Measurements from ENCODE around the gene SEZ6L2. TPM values are rescaled to one million over a fixed set of nuclear protein-coding genes. Genes with fewer than 3 reads are reported as not detected.
"Not testable (repeated sequence)": the region's sequence is repeated elsewhere in the genome, so short reads cannot be mapped to it uniquely, and the experiment has no call there.

The SEZ6L2 gene
- total RNA-seq, 1 donor from 2014 or later = 0.21 TPM

GRCh38 chr16:29873319-29873718 lies 26.0 kb downstream of the SEZ6L2 start:
- DNase-seq (ENCODE audit: low spot score in 2 of 2) = no peak
- H3K4me1 ChIP-seq = peaks cover 0 to 4% of the 10 kb centered on the region in 2 donors
- no peak for TF ChIP-seq CTCF (IDR thresholded peaks at IDR 0.05)
- H3K27ac ChIP-seq = no peak overlapping the region
- H3K27me3 ChIP-seq = peaks cover 18% of the 10 kb centered on the region
- intact Hi-C loops (cut with DNase I) = no loop called here
- H3K9me3 ChIP-seq = no peaks in the 10 kb centered on the region
- H3K4me3 ChIP-seq = no peak overlapping the region
- H3K36me3 ChIP-seq = no peaks in the 10 kb centered on the region

- Histone ChIP-seq H3K27me3 (peaks cover 10% of the 10 kb centered on the region), H3K36me3 (no peaks in the 10 kb centered on the region), H3K9me3 (no peaks in the 10 kb centered on the region), H3K4me3 (no peak overlapping the region), H3K4me1 (peaks cover 0 to 1% of the 10 kb centered on the region in 2 donors), H3K27ac (no peak overlapping the region)
- no peak for DNase-seq (ENCODE audit: low spot score in 2 of 2)
- no peak for TF ChIP-seq CTCF (IDR thresholded peaks at IDR 0.05)
- intact Hi-C loops (cut with DNase I) = no loop called here
Measured at GRCh38 chr16:29871822-29872546, 27.4 kb downstream of the SEZ6L2 start.

GRCh38 chr16:29869067-29869466 lies 30.3 kb downstream of the SEZ6L2 start:
- H3K27me3 ChIP-seq; H3K36me3 ChIP-seq; H3K4me1 ChIP-seq; H3K27ac ChIP-seq; H3K9me3 ChIP-seq; DNase-seq (ENCODE audit: low spot score in 2 of 2); H3K4me3 ChIP-seq; intact Hi-C loops (cut with DNase I): not testable (repeated sequence)

- no peak for TF ChIP-seq CTCF (IDR thresholded peaks at IDR 0.05)
- Histone ChIP-seq H3K36me3 (no peaks in the 10 kb centered on the region), H3K4me1 (no peaks in the 10 kb centered on the region), H3K9me3 (no peaks in the 10 kb centered on the region), H3K4me3 (no peak overlapping the region), H3K27ac (no peak overlapping the region), H3K27me3 (no peaks in the 10 kb centered on the region)
- no peak for DNase-seq (ENCODE audit: low spot score in 2 of 2)
- intact Hi-C loops (cut with DNase I) = no loop called here
Measured at GRCh38 chr16:29868396-29869009, 30.8 kb downstream of the SEZ6L2 start.

GRCh38 chr16:29864205-29864604 lies 35.1 kb downstream of the SEZ6L2 start:
- Histone ChIP-seq H3K27me3 (no peaks in the 10 kb centered on the region), H3K4me3 (no peak overlapping the region), H3K36me3 (peaks cover 11 to 19% of the 10 kb centered on the region in 2 donors), H3K27ac (no peak overlapping the region), H3K4me1 (peaks cover 4 to 16% of the 10 kb centered on the region in 2 donors), H3K9me3 (no peaks in the 10 kb centered on the region)
- no peak for DNase-seq (ENCODE audit: low spot score in 2 of 2)
- no peak for TF ChIP-seq CTCF (IDR thresholded peaks at IDR 0.05)
- intact Hi-C loops (cut with DNase I) = loop anchor here (5.0 kb wide), 1 partner anchor 108 kb away; the partner anchor contains the start of gene TAOK2

GRCh38 chr16:29863669-29863984 lies 35.7 kb downstream of the SEZ6L2 start:
- intact Hi-C loops (cut with DNase I) = loop anchor here (1.0 to 5.0 kb wide), 7 partner anchors 37 to 157 kb away; partner anchors contain the start of genes ASPHD1, KCTD13, KIF22 and MVP
- no peak for DNase-seq (ENCODE audit: low spot score in 2 of 2)
- Histone ChIP-seq H3K9me3 (no peaks in the 10 kb centered on the region), H3K4me1 (peaks cover 4 to 22% of the 10 kb centered on the region in 2 donors), H3K36me3 (peaks cover 12 to 25% of the 10 kb centered on the region in 2 donors), H3K4me3 (peak overlapping the region; percentile 72 to 99), H3K27ac (peak overlapping the region; percentile 85 to 93), H3K27me3 (no peaks in the 10 kb centered on the region)
- no peak for TF ChIP-seq CTCF (IDR thresholded peaks at IDR 0.05)
